Smooth muscle cell (in vitro differentiated cells): ENCODE data around the gene DGLUCY. TPM values are rescaled to one million over a fixed set of nuclear protein-coding genes. Genes with fewer than 3 reads are reported as not detected.
A peak's percentile ranks its signal among the peaks of the same experiment; 100 is the strongest.
"Not testable (repeated sequence)": the region's sequence is repeated elsewhere in the genome, so short reads cannot be mapped to it uniquely, and the experiment has no call there.

Experiments
- DNase-seq: peaks from one replicate; lab custom pipeline; 2025; ENCODE audit not compliant: unreplicated experiment; lab: John Stamatoyannopoulos, UW
- H2AFZ ChIP-seq: fragments of 200-600 bp; sonication (generic); 2 replicates; pipeline ENCODE4 v1.6.0; 2016; ENCODE audit warnings: antibody characterized with exemption, low read depth, mild to moderate bottlenecking
- H3F3A ChIP-seq: fragments of 200-600 bp; sonication (generic); 2 replicates; pipeline ENCODE4 v1.6.0; 2017; ENCODE audit warnings: antibody characterized with exemption, low read depth
- H3K27ac ChIP-seq: fragments of 200-600 bp; sonication (generic); 2 replicates; pipeline ENCODE4 v1.5.1; 2016; ENCODE audit warnings: low read depth, mild to moderate bottlenecking
- H3K27me3 ChIP-seq: fragments of 200-600 bp; sonication (generic); 2 replicates; pipeline ENCODE4 v1.6.1; 2016; ENCODE audit warnings: low read depth, mild to moderate bottlenecking
- H3K36me3 ChIP-seq: fragments of 200-600 bp; sonication (generic); 2 replicates; pipeline ENCODE4 v1.5.1; 2016; ENCODE audit warnings: low read depth
- H3K4me1 ChIP-seq: fragments of 200-600 bp; sonication (generic); 2 replicates; pipeline ENCODE4 v1.5.1; 2016; ENCODE audit warnings: low read depth
- H3K4me2 ChIP-seq: fragments of 200-600 bp; sonication (generic); 2 replicates; pipeline ENCODE4 v1.6.0; 2016; ENCODE audit warnings: mild to moderate bottlenecking
- H3K4me3 ChIP-seq: fragments of 200-600 bp; sonication (generic); 2 replicates; pipeline ENCODE4 v1.5.1; 2016; ENCODE audit warnings: mild to moderate bottlenecking
- H3K79me2 ChIP-seq: fragments of 200-600 bp; sonication (generic); 2 replicates; pipeline ENCODE4 v1.6.0; 2016; ENCODE audit warnings: low read depth, mild to moderate bottlenecking
- H3K9ac ChIP-seq: fragments of 200-600 bp; sonication (generic); 2 replicates; pipeline ENCODE4 v1.6.0; 2016; ENCODE audit warnings: low read depth
- H3K9me3 ChIP-seq: fragments of 200-600 bp; sonication (generic); replicated peaks from 2 replicates; pipeline ENCODE4 v1.5.1; 2016; ENCODE audit warnings: low read depth
- H4K20me1 ChIP-seq: fragments of 200-600 bp; sonication (generic); 2 replicates; pipeline ENCODE4 v1.6.0; 2016; ENCODE audit warnings: low read depth
- WGBS: methylation state at CpG from one replicate; pipeline ENCODE4 v1.1.7; 2016; ENCODE audit warnings: low lambda C conversion rate; 5-methylcytosine and 5-hydroxymethylcytosine counted together
- polyA plus RNA-seq: library from polyadenylated mRNA; unstranded; fragments of >200 nt; fragmentation: Nextera tagmentation; extraction: Ambion mirVana; gene quantifications from 2 replicates; pipeline ENCODE4 v1.2.1, GENCODE V29; 2016
- total RNA-seq: library from RNA; depleted of rRNA; stranded (reverse); fragments of >200 nt; gene quantifications from 2 replicates; pipeline ENCODE4 v1.2.3, GENCODE V29; 2014
- TF ChIP-seq, protein P1 (sequence below): fragments of 200-600 bp; sonication (generic); IDR thresholded peaks from 2 replicates; pipeline ENCODE4 v1.5.1; 2017; ENCODE audit warnings: borderline replicate concordance, mild to moderate bottlenecking, antibody characterized with exemption; ENCODE audit not compliant: insufficient read depth, poor library complexity, severe bottlenecking

DGLUCY gene
- total and polyA plus RNA-seq, 2 experiments from 2014 or later, result 9.7 to 11.3 TPM

- H3K4me2 ChIP-seq, result no peak overlapping the region
- no peaks in the 10 kb centered on the region for H3K4me1 ChIP-seq
- 94% methylated on average over 10 of the region's 10 CpGs for WGBS
- no peaks in the 10 kb centered on the region for H3F3A ChIP-seq
- H3K9me3 ChIP-seq, result no peaks in the 10 kb centered on the region
- TF ChIP-seq, protein P1, sequence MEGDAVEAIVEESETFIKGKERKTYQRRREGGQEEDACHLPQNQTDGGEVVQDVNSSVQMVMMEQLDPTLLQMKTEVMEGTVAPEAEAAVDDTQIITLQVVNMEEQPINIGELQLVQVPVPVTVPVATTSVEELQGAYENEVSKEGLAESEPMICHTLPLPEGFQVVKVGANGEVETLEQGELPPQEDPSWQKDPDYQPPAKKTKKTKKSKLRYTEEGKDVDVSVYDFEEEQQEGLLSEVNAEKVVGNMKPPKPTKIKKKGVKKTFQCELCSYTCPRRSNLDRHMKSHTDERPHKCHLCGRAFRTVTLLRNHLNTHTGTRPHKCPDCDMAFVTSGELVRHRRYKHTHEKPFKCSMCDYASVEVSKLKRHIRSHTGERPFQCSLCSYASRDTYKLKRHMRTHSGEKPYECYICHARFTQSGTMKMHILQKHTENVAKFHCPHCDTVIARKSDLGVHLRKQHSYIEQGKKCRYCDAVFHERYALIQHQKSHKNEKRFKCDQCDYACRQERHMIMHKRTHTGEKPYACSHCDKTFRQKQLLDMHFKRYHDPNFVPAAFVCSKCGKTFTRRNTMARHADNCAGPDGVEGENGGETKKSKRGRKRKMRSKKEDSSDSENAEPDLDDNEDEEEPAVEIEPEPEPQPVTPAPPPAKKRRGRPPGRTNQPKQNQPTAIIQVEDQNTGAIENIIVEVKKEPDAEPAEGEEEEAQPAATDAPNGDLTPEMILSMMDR, result no peak
- no peaks in the 10 kb centered on the region for H4K20me1 ChIP-seq
- H3K27me3 ChIP-seq, result no peaks in the 10 kb centered on the region
- H3K36me3 ChIP-seq, result no peaks in the 10 kb centered on the region
- no peak overlapping the region for H3K9ac ChIP-seq
- no peaks in the 10 kb centered on the region for H3K79me2 ChIP-seq
- H3K4me3 ChIP-seq, result no peak overlapping the region
- no peak overlapping the region for H3K27ac ChIP-seq
- H2AFZ ChIP-seq, result no peak overlapping the region
- DNase-seq, result no peak
These were observed 61.7 kb downstream of the DGLUCY start for GRCh38 chr14:91175291-91176201.

GRCh38 chr14:91177073-91178034, 63.5 kb downstream of the DGLUCY start:
- Histone ChIP-seq H3K4me3 (no peak overlapping the region), H3K4me2 (no peak overlapping the region), H3K36me3 (no peaks in the 10 kb centered on the region), H3K9ac (no peak overlapping the region), H3K27me3 (no peaks in the 10 kb centered on the region), H3F3A (no peaks in the 10 kb centered on the region), H3K4me1 (no peaks in the 10 kb centered on the region), H3K27ac (no peak overlapping the region), H4K20me1 (no peaks in the 10 kb centered on the region), H3K79me2 (no peaks in the 10 kb centered on the region), H3K9me3 (no peaks in the 10 kb centered on the region), H2AFZ (no peak overlapping the region)
- WGBS, result 65% methylated on average over 16 of the region's 16 CpGs
- peak; percentile 3 for DNase-seq
- TF ChIP-seq, protein P1, result peak; percentile 80

GRCh38 chr14:91180611-91181010, 66.7 kb downstream of the DGLUCY start:
- TF ChIP-seq, protein P1, result no peak
- Histone ChIP-seq H3K9me3 (no peaks in the 10 kb centered on the region), H3K27me3 (no peaks in the 10 kb centered on the region), H3K4me2 (no peak overlapping the region), H3K27ac (no peak overlapping the region), H3F3A (no peaks in the 10 kb centered on the region), H4K20me1 (no peaks in the 10 kb centered on the region), H3K79me2 (no peaks in the 10 kb centered on the region), H3K9ac (no peak overlapping the region), H3K4me1 (no peaks in the 10 kb centered on the region), H2AFZ (no peak overlapping the region), H3K36me3 (no peaks in the 10 kb centered on the region), H3K4me3 (no peak overlapping the region)
- DNase-seq, result no peak
- WGBS, result 88% methylated on average over 2 of the region's 2 CpGs

- H4K20me1 ChIP-seq, H3F3A ChIP-seq, DNase-seq, H3K4me2 ChIP-seq, H3K4me3 ChIP-seq, H3K36me3 ChIP-seq, H3K27ac ChIP-seq, H3K27me3 ChIP-seq, H3K9me3 ChIP-seq, H2AFZ ChIP-seq, H3K4me1 ChIP-seq, H3K79me2 ChIP-seq, H3K9ac ChIP-seq: not testable (repeated sequence)
- WGBS, result 100% methylated on average over 3 of the region's 3 CpGs
These were observed 68.9 kb downstream of the DGLUCY start for GRCh38 chr14:91182753-91183152.
